Peyer's patch (tissue), 4 donors: ENCODE results near the gene UNC13D. TPM values are rescaled to one million over a fixed set of nuclear protein-coding genes. Genes with fewer than 3 reads are reported as not detected.

Experiments
- DNase-seq, 3 donors: peaks; one replicate each; pipeline ENCODE4 v3.0.0-alpha.2; 2017 to 2019
- H3K27ac ChIP-seq, 4 donors: fragments of 200-600 bp; sonication (generic); one replicate each; pipeline ENCODE4 v1.5.1; 2016 to 2019
- H3K27me3 ChIP-seq, 2 donors: fragments of 200-600 bp; sonication (generic); one replicate each; pipeline ENCODE4 v1.5.1; 2019
- H3K36me3 ChIP-seq, 3 donors: fragments of 200-600 bp; sonication (generic); one replicate each; pipeline ENCODE4 v1.5.1; 2016 to 2019
- H3K4me1 ChIP-seq, 4 donors: fragments of 200-600 bp; sonication (generic); one replicate each; pipeline ENCODE4 v1.5.1; 2016 to 2019
- H3K4me3 ChIP-seq, 4 donors: fragments of 200-600 bp; sonication (generic); 1 replicate in 3 of 4; 2 replicates in 1 of 4; pipeline ENCODE4 v1.5.1; 2016 to 2019; ENCODE audit warnings: mild to moderate bottlenecking in 1 of 4
- H3K9me3 ChIP-seq, 4 donors: fragments of 200-600 bp; sonication (generic); one replicate each; pipeline ENCODE4 v1.5.1; 2016 to 2019; ENCODE audit warnings: mild to moderate bottlenecking in 1 of 4
- POLR2A ChIP-seq, 2 donors: fragments of 450-650 bp; IDR thresholded peaks; one replicate each; pipeline ENCODE4 v1.5.1; 2017; ENCODE audit warnings: antibody characterized with exemption in 2 of 2, mild to moderate bottlenecking in 2 of 2, moderate library complexity in 2 of 2
- total RNA-seq, 4 donors: library from RNA; depleted of rRNA; stranded (reverse); fragments of >200 nt; gene quantifications; one replicate each; pipeline ENCODE4 v1.1.0, GENCODE V29; 2016
- TF ChIP-seq, protein P1 (sequence below), 6 experiments: fragments of 450-650 bp in 4 of 6; fragments of 200-600 bp in 2 of 6; sonication (generic) in 1 of 6; IDR thresholded peaks; one replicate each; pipeline ENCODE4 v1.5.1; 2017 to 2019; ENCODE audit warnings: antibody characterized with exemption in 6 of 6, mild to moderate bottlenecking in 3 of 6, moderate library complexity in 1 of 6

UNC13D gene
- total RNA-seq, 4 donors from 2014 or later = 8.4 to 45.4 (median 22.2) TPM

DNA sequence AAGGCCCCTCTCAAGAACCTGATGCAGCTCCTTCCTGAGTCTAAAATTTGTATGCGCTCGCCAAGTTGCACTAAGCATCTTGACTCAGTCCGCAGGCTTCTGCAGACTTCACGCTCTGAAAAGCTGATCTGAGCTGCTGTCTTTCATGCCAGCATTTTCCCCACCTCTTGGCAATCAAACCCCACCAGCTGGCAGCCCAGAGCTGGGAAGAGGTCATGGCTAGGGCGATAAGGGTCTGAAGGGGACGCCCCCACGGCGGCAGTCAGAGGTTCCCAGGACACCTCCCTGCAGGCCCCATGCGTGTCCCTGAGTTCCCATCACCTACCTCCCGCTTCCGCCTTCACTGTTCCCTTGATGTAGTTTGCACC lies 5.1 kb upstream of the UNC13D start:
- no peaks in the 10 kb centered on the region for H3K9me3 ChIP-seq
- DNase-seq = no peak
- peaks cover 2 to 70% (median 18%) of the 10 kb centered on the region in 4 donors for H3K4me1 ChIP-seq
- H3K27ac ChIP-seq = peak overlapping the region in 3 of 4 donors; percentile 11 to 47 (median 44)
- no peak overlapping the region for H3K4me3 ChIP-seq
- H3K27me3 ChIP-seq = no peaks in the 10 kb centered on the region
- TF ChIP-seq POLR2A (IDR thresholded peaks at IDR 0.05) = no peak
- TF ChIP-seq, protein P1, sequence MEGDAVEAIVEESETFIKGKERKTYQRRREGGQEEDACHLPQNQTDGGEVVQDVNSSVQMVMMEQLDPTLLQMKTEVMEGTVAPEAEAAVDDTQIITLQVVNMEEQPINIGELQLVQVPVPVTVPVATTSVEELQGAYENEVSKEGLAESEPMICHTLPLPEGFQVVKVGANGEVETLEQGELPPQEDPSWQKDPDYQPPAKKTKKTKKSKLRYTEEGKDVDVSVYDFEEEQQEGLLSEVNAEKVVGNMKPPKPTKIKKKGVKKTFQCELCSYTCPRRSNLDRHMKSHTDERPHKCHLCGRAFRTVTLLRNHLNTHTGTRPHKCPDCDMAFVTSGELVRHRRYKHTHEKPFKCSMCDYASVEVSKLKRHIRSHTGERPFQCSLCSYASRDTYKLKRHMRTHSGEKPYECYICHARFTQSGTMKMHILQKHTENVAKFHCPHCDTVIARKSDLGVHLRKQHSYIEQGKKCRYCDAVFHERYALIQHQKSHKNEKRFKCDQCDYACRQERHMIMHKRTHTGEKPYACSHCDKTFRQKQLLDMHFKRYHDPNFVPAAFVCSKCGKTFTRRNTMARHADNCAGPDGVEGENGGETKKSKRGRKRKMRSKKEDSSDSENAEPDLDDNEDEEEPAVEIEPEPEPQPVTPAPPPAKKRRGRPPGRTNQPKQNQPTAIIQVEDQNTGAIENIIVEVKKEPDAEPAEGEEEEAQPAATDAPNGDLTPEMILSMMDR (IDR thresholded peaks at IDR 0.05) = no peak
- H3K36me3 ChIP-seq = peaks cover 0 to 65% (median 0%) of the 10 kb centered on the region in 3 donors

- Histone ChIP-seq H3K36me3 (peaks cover 0 to 65% (median 0%) of the 10 kb centered on the region in 3 donors), H3K4me3 (no peak overlapping the region), H3K4me1 (peaks cover 2 to 66% (median 15%) of the 10 kb centered on the region in 4 donors), H3K27me3 (no peaks in the 10 kb centered on the region), H3K27ac (peak overlapping the region in 3 of 4 donors; percentile 35 to 47 (median 44)), H3K9me3 (no peaks in the 10 kb centered on the region)
- DNase-seq = peak; percentile 88 to 94 (median 89)
- TF ChIP-seq, protein P1 (IDR thresholded peaks at IDR 0.05) = peak; percentile 42 to 77 (median 68)
- no peak for TF ChIP-seq POLR2A (IDR thresholded peaks at IDR 0.05)
Observed at GRCh38 chr17:75848523-75849278, 4.5 kb upstream of the UNC13D start.

GRCh38 chr17:75847614-75848522 lies 3.7 kb upstream of the UNC13D start:
- H3K4me1 ChIP-seq = peaks cover 2 to 58% (median 15%) of the 10 kb centered on the region in 4 donors
- peak overlapping the region; percentile 10 to 47 (median 27) for H3K27ac ChIP-seq
- peaks cover 0 to 65% (median 0%) of the 10 kb centered on the region in 3 donors for H3K36me3 ChIP-seq
- H3K9me3 ChIP-seq = no peaks in the 10 kb centered on the region
- H3K27me3 ChIP-seq = no peaks in the 10 kb centered on the region
- TF ChIP-seq, protein P1 (IDR thresholded peaks at IDR 0.05) = no peak
- no peak for TF ChIP-seq POLR2A (IDR thresholded peaks at IDR 0.05)
- DNase-seq = peak in 1 of 3 donors; percentile 46
- no peak overlapping the region for H3K4me3 ChIP-seq

DNA sequence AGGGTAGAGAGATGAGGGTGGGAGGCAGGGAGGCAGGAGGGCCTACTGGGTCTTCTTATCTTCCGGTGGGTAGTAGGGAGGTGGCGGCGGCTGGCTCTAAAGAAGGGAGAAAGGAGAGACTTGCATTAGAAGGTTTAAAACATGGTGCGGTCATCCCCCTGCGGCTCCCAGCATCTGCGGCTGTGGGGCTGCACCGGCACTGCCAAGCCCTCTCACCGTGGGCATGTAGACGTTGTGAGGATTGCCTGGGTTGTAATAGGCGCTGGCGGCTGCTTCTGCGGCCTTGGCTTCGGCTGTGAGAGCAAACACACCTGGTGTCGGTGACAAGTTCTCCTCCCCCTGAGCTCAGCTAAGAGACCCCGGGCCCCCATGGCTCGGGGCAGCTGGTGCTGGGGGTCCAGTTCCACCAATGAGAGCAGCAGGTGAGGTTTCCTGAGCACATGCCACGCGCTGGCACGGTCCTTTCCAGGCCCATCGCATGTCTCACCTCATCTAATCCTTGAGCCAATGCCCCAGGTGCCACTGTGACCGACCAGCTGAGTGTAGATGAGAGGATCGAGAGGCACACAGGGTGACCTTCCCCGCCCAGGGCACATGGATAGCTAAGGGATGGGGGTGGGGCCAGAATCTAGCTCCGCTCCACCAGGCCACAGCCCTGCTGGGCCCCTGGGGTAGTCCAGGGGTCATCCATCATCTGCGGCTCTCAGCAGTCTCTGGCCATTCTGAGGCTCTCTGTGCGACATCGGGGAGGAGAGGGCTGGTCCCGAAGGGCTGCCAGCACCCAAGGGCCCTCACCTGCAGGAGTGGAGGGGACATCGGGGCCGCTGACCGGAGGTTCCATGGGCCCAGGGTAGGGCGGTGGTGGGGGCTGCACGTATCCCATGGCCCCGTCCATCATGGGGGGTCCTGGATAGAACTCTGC lies 2.7 kb upstream of the UNC13D start:
- Histone ChIP-seq H3K9me3 (no peaks in the 10 kb centered on the region), H3K4me3 (no peak overlapping the region), H3K4me1 (peaks cover 2 to 57% (median 18%) of the 10 kb centered on the region in 4 donors), H3K36me3 (peaks cover 0 to 62% (median 0%) of the 10 kb centered on the region in 3 donors), H3K27ac (peak overlapping the region in 2 of 4 donors; percentile 9 to 81), H3K27me3 (no peaks in the 10 kb centered on the region)
- DNase-seq = peak in 1 of 3 donors; percentile 49
- no peak for TF ChIP-seq POLR2A (IDR thresholded peaks at IDR 0.05)
- TF ChIP-seq, protein P1 (IDR thresholded peaks at IDR 0.05) = no peak
